Panc1 (cell line): ENCODE results near the gene KMT2D.

Experiments used
- CTCF ChIP-seq: fragments of 450-650 bp; IDR thresholded peaks from 2 replicates; pipeline ENCODE4 v1.5.1; 2017; ENCODE audit warnings: mild to moderate bottlenecking
- POLR2AphosphoS5 ChIP-seq: IDR thresholded peaks from 2 replicates; pipeline ENCODE4 v1.6.1; 2012; ENCODE audit warnings: mild to moderate bottlenecking, low read depth, low read length, moderate library complexity
- REST ChIP-seq, 2 experiments: IDR thresholded peaks; 2 replicates each; pipeline ENCODE4 v1.6.1; 2011 to 2012; ENCODE audit warnings: low read depth in 2 of 2, control low read depth in 1 of 2, low read length in 1 of 2, mild to moderate bottlenecking in 1 of 2, moderate library complexity in 1 of 2; ENCODE audit not compliant: insufficient read depth in 1 of 2
- SIN3A ChIP-seq: IDR thresholded peaks from 2 replicates; pipeline ENCODE4 v1.6.1; 2012; ENCODE audit warnings: low read depth, mild to moderate bottlenecking, low read length, moderate library complexity, borderline replicate concordance; ENCODE audit not compliant: insufficient read depth

GRCh38 chr12:49049566-49050224 is 10.9 kb downstream of the KMT2D start:
- TF ChIP-seq CTCF (no peak), POLR2AphosphoS5 (no peak), REST (IDR thresholded peaks at IDR 0.05; ENCODE audit: insufficient read depth in 1 of 2, low read depth in 2 of 2, low read length in 1 of 2) (no peak), SIN3A (no peak)
